Adipocyte (in vitro differentiated cells): ENCODE measurements around the gene TMEM59L.

ENCODE experiments used
- DNase-seq: peaks from one replicate; pipeline ENCODE4 v3.0.0-alpha.2; 2015; ENCODE audit warnings: low read depth
- H3K27me3 ChIP-seq: replicated peaks from 2 replicates; pipeline ENCODE4 v1.7.0; 2013; ENCODE audit warnings: mild to moderate bottlenecking, low read length, moderate library complexity; ENCODE audit not compliant: control insufficient read depth, insufficient read depth
- H3K36me3 ChIP-seq: 2 replicates; pipeline ENCODE4 v1.7.0; 2013; ENCODE audit warnings: low read length, mild to moderate bottlenecking, moderate library complexity; ENCODE audit not compliant: control insufficient read depth, insufficient read depth, severe bottlenecking
- H3K4me1 ChIP-seq: 2 replicates; pipeline ENCODE4 v1.7.0; 2013; ENCODE audit warnings: mild to moderate bottlenecking, low read length, moderate library complexity; ENCODE audit not compliant: control insufficient read depth, insufficient read depth
- H3K4me3 ChIP-seq: 2 replicates; pipeline ENCODE4 v1.7.0; 2013; ENCODE audit warnings: mild to moderate bottlenecking, low read length, moderate library complexity
- H3K9ac ChIP-seq: 2 replicates; pipeline ENCODE4 v1.7.0; 2013; ENCODE audit warnings: mild to moderate bottlenecking, low read length, moderate library complexity
- H3K9me3 ChIP-seq: 2 replicates; pipeline ENCODE4 v1.7.0; 2013; ENCODE audit warnings: mild to moderate bottlenecking, low read length, moderate library complexity; ENCODE audit not compliant: control insufficient read depth

TMEM59L gene

GRCh38 chr19:18605546-18606280 lies 7.0 kb upstream of the TMEM59L start:
- peaks cover 21% of the 10 kb centered on the region for H3K4me1 ChIP-seq
- DNase-seq: no peak
- peak overlapping the region; percentile 92 for H3K9ac ChIP-seq
- H3K4me3 ChIP-seq: peak overlapping the region; percentile 88
- no peaks in the 10 kb centered on the region for H3K9me3 ChIP-seq
- peaks cover 17% of the 10 kb centered on the region for H3K36me3 ChIP-seq
- H3K27me3 ChIP-seq: no peaks in the 10 kb centered on the region

GRCh38 chr19:18606281-18607225 lies 6.1 kb upstream of the TMEM59L start, which contains the start of gene CRLF1:
TSS of gene CRLF1 (minus strand) at chr19:18606799. CDS start at chr19:18606656, 143 bp downstream.
- peaks cover 8% of the 10 kb centered on the region for H3K36me3 ChIP-seq
- peak within 1 kb of the TSS; percentile 88 for H3K4me3 ChIP-seq
- H3K4me1 ChIP-seq: peaks cover 26% of the 10 kb centered on the region
- peaks cover 4% of the 10 kb centered on the region for H3K27me3 ChIP-seq
- peak within 1 kb of the TSS; percentile 92 for H3K9ac ChIP-seq
- DNase-seq: peak; percentile 36
- no peaks in the 10 kb centered on the region for H3K9me3 ChIP-seq

- Histone ChIP-seq H3K4me3 (peak overlapping the region; percentile 82), H3K27me3 (peaks cover 13% of the 10 kb centered on the region), H3K4me1 (peaks cover 33% of the 10 kb centered on the region), H3K9me3 (no peaks in the 10 kb centered on the region), H3K36me3 (no peaks in the 10 kb centered on the region), H3K9ac (peak overlapping the region; percentile 91)
- DNase-seq: peak; percentile 21
Measured at GRCh38 chr19:18607226-18608101, 5.2 kb upstream of the TMEM59L start.

- peaks cover 27% of the 10 kb centered on the region for H3K4me1 ChIP-seq
- no peak for DNase-seq
- H3K27me3 ChIP-seq: peaks cover 13% of the 10 kb centered on the region
Measured at GRCh38 chr19:18608102-18608804, 4.4 kb upstream of the TMEM59L start.

DNA sequence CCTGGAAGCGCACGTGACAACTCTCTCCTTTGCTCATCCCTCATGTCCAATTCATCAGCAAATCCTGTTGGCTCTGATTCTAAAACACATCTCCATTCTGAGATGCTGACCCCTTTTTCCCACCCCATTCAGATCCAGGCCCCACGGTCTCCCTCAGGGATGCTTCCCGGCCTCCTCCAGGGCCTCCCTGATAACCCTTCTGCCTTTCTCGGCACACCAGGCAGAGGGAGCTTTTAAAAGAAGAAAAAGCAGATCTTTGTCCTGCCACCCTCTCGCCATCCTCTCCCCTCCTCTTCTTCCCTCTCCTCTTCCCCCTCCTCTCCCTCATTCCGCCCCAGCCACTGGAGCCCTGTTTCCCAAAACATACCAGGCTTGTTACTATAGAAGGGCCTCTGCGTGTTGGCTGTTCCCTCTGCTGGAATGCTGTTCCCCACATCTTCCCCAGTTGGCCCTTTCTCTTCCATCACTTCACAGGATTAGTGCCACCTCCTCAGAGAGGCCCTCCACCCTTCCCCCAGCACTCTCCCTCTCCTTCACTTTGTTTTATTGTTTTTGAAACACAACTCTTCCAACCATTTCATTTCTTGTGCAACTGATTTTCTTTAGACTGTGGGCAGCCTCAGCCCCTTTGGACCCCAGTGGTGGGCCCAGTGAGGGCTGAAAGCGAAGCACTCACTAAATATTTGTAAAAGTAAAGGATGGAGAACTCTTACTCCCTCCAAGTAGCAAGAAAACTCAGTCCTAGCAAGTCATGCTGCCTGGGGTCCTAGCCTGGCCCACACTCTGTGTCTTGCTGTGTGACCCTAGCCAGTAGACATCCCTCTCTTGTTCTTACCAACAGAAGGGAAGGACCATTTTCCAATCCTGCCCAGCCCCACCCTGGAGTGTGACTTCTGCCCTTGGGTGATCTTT lies 3.6 kb upstream of the TMEM59L start:
- no peaks in the 10 kb centered on the region for H3K36me3 ChIP-seq
- H3K4me3 ChIP-seq: peak overlapping the region; percentile 82
- DNase-seq: no peak
- peaks cover 13% of the 10 kb centered on the region for H3K27me3 ChIP-seq
- H3K9me3 ChIP-seq: no peaks in the 10 kb centered on the region
- H3K4me1 ChIP-seq: peaks cover 24% of the 10 kb centered on the region
- H3K9ac ChIP-seq: peak overlapping the region; percentile 91

More at GRCh38 chr19:18608102-18608804, 4.4 kb upstream of the TMEM59L start:
- H3K9me3 ChIP-seq: no peaks in the 10 kb centered on the region
- peak overlapping the region; percentile 82 for H3K4me3 ChIP-seq
- H3K36me3 ChIP-seq: no peaks in the 10 kb centered on the region
- peak overlapping the region; percentile 91 for H3K9ac ChIP-seq

- DNase-seq: no peak
- Histone ChIP-seq H3K4me1 (peaks cover 24% of the 10 kb centered on the region), H3K36me3 (no peaks in the 10 kb centered on the region), H3K27me3 (peaks cover 13% of the 10 kb centered on the region), H3K9me3 (no peaks in the 10 kb centered on the region), H3K9ac (no peak overlapping the region), H3K4me3 (no peak overlapping the region)
Measured at GRCh38 chr19:18609717-18610051, 3.0 kb upstream of the TMEM59L start.

DNA sequence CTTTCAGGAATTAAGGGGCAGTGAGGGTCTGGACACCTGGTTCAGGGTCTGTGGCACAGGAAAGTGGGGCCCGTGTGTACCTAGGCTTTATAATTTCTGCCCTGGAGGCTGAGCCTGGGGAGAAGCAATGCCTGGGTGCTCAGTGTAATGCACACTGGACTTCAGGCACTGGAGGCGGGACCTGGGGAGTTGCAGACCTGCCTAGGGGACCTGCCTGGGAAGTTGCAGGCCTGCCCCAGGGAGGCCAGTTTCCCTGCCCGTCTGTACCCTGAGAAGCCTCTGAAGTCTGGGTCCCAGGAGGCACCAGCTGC lies 2.5 kb upstream of the TMEM59L start:
- peaks cover 24% of the 10 kb centered on the region for H3K4me1 ChIP-seq
- H3K27me3 ChIP-seq: peaks cover 13% of the 10 kb centered on the region
- H3K4me3 ChIP-seq: no peak overlapping the region
- H3K9ac ChIP-seq: peak overlapping the region; percentile 14
- H3K9me3 ChIP-seq: no peaks in the 10 kb centered on the region
- H3K36me3 ChIP-seq: no peaks in the 10 kb centered on the region
- no peak for DNase-seq

DNA sequence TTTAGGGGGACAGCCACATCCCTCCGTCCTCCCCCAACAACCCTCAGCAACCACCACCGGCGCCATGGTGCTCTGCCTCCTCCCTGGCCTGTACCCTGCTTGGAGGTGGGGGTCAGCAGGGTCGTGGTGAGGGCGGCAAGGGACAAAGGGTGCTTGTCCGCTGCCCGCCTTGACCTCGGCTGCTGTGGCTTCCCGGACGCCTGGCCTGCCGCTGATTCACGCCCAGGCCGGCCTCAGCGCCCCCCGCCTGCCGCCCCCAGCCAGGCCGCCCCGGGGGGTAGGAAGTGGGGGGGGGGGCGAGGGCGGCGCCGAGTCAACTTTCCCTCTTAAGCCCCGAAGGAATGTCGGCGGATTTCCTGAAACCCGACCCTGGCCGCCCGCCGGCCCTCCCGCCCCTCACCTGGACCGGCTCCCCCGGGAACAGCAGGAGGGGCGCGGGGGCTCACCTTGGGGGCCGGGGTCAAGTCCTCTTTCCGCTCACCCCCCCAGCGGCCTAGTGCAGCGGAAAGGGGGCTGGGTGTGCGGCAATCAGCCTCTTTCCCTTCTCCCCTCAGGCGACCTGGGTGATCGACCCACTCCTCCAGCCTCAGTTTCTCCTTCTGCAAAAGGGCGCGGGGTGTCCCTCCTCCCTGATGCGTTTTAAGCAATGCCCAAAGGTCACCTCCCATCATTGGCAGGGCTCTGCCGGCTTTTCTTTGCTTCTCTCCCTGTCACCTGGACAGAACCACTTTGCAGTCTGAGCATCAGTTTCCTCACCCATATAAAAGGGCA lies 1.9 kb upstream of the TMEM59L start:
- no peaks in the 10 kb centered on the region for H3K9me3 ChIP-seq
- peak overlapping the region; percentile 17 for H3K4me3 ChIP-seq
- peak overlapping the region; percentile 39 for H3K9ac ChIP-seq
- H3K4me1 ChIP-seq: peaks cover 24% of the 10 kb centered on the region
- peaks cover 13% of the 10 kb centered on the region for H3K27me3 ChIP-seq
- H3K36me3 ChIP-seq: no peaks in the 10 kb centered on the region
- DNase-seq: no peak

DNA sequence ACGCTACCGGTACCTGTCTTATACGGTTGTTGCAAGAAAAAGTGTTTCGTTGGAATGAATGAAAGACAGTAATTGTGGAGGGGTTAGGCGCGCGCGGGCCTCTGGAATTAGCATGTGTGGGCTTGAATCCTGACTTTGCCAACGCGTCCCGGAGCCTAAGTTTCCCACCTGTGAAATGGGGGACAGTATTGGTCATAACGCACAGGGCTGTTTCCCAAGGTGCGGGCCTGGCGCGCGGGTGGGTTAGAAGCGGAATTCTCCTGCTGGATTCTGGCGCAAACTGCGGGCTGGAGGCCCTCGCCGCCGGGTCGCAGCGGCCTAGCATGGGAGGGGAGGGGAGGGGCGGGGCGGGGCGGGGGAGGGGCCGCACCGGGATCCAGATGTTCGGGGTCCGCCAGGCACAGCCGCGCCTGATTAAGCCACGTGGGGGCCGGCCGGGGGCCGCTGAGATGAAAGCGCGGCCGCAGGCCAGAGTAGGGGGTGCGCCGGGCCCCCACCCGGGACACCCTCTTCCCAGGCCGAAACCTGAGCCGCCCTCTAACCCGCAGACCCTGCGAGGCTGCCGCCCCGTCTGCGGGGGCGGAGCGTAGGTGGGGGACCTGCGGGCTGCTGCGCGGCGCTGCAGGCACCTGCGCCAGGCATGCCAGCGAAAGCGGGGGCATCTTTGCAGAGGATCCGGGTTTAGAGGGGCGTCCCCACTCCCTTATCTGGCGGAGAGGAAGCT lies 1.2 kb upstream of the TMEM59L start:
- Histone ChIP-seq H3K4me3 (peak overlapping the region; percentile 72), H3K27me3 (peaks cover 13% of the 10 kb centered on the region), H3K36me3 (no peaks in the 10 kb centered on the region), H3K4me1 (peaks cover 24% of the 10 kb centered on the region), H3K9me3 (no peaks in the 10 kb centered on the region), H3K9ac (peak overlapping the region; percentile 39)
- no peak for DNase-seq
